HepG2 (cell line): ENCODE data around the gene PCGF3. TPM values are rescaled to one million over a fixed set of nuclear protein-coding genes. Genes with fewer than 3 reads are reported as not detected.
A peak's percentile ranks its signal among the peaks of the same experiment; 100 is the strongest.

ENCODE experiments used
- MAZ ChIP-seq, 2 experiments: sonication (generic) in 1 of 2; formaldehyde crosslinking in 1 of 2; IDR thresholded peaks; 2 replicates each; pipeline versions ENCODE4 v1.5.0 to v1.6.1; 2012 to 2020; ENCODE audit warnings: low read depth in 2 of 2, mild to moderate bottlenecking in 2 of 2, borderline replicate concordance in 1 of 2, improper control_type of control experiment in 1 of 2, low read length in 1 of 2, missing genetic modification reagents in 1 of 2, moderate library complexity in 1 of 2
- ZNF138 ChIP-seq: sonication (generic); formaldehyde crosslinking; IDR thresholded peaks from 2 replicates; pipeline ENCODE4 v1.5.0; 2020; ENCODE audit warnings: mild to moderate bottlenecking, low read depth, missing genetic modification reagents
- polyA plus RNA-seq, 8 experiments: library from polyadenylated mRNA; depleted of rRNA in 3 of 8; stranded (reverse) in 7 of 8; unstranded in 1 of 8; fragments of >200 nt; fragmentation: Illumina TruSeq in 4 of 8; extraction: Trizol in 4 of 8; gene quantifications; 2 replicates each; pipeline versions ENCODE4 v1.2.1 to v1.2.3, GENCODE V29; 2011 to 2016; ENCODE audit warnings: low read depth in 4 of 8, missing spikeins in 1 of 8, mixed read lengths in 1 of 8; ENCODE audit not compliant: insufficient read depth in 1 of 8
- total RNA-seq, 5 experiments: library from RNA; depleted of rRNA; stranded (reverse); fragments of >200 nt; fragmentation: Illumina TruSeq; extraction: Trizol; gene quantifications; 2 replicates each; pipeline ENCODE4 v1.2.3, GENCODE V29; 2016; ENCODE audit warnings: low read depth in 1 of 5
- TF ChIP-seq, protein P1 (sequence below): sonication (generic); formaldehyde crosslinking; IDR thresholded peaks from 2 replicates; pipeline ENCODE4 v1.5.0; 2020; ENCODE audit warnings: missing genetic modification reagents
- TF ChIP-seq, protein P2 (sequence below): sonication (generic); formaldehyde crosslinking; IDR thresholded peaks from 2 replicates; pipeline ENCODE4 v1.4.0; 2020; ENCODE audit warnings: mild to moderate bottlenecking, missing genetic modification reagents, borderline replicate concordance

Gene PCGF3
- total and polyA plus RNA-seq, 2 of the 13 experiments (the other 11 are each of a cell fraction or from before 2014, with no cell fraction given) = 28.6 to 66.2 TPM

DNA sequence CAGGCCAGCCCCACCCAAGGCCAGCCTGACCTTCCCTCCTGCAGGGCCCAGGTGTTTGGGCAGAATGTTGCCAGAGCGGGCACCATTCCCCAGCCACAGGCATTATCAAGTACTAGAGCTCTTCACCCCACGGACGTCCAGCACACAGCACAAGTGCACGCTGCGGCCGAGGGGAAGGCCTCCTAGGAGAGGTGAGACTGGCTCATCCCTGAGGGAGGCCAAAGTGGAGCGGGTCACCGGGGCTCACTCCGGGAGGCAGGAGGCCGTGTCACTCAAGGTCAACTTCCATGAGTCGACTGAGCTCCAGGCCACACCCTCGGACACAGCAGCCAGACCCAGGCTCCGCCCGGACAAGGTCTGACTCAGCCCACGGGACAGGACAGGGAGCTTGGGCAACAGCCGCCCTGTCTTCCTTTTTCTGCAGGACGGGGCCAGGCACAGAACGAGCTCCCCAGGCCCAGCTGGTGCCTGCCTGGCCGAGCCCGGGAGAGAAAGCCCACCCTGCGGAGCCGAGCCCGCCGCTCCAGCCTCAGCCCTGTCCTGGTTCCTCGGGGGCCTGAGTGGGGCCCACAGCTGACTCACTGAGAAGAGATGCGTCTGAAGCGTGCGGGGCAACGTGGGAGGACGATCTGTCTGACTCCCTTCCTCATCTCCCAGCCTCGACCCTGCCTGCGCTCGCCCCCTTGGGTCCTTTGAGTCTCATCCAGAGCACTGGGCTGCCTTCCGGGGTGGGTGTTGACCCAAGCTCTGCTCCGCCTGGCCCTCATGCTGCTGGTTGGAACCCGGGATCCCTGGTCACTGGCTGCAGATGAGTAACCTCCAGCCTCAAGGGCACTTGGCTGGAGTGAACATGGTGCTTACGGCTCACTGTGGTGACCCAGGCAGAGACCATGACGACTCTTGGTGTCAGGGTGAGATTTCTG lies 18.3 kb upstream of the PCGF3 start (continued):
- TF ChIP-seq, protein P1, sequence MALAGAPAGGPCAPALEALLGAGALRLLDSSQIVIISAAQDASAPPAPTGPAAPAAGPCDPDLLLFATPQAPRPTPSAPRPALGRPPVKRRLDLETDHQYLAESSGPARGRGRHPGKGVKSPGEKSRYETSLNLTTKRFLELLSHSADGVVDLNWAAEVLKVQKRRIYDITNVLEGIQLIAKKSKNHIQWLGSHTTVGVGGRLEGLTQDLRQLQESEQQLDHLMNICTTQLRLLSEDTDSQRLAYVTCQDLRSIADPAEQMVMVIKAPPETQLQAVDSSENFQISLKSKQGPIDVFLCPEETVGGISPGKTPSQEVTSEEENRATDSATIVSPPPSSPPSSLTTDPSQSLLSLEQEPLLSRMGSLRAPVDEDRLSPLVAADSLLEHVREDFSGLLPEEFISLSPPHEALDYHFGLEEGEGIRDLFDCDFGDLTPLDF (CRISPR knock-in tag) = no peak
- TF ChIP-seq MAZ (IDR thresholded peaks at IDR 0.05; ENCODE audit: borderline replicate concordance, low read depth, low read length) (no peak), MAZ (CRISPR knock-in tag; IDR thresholded peaks at IDR 0.05; ENCODE audit: low read depth) (0 out of 2 replicates have a peak, but pooled peaks have one; percentile 10), ZNF138 (no peak)
- TF ChIP-seq, protein P2, sequence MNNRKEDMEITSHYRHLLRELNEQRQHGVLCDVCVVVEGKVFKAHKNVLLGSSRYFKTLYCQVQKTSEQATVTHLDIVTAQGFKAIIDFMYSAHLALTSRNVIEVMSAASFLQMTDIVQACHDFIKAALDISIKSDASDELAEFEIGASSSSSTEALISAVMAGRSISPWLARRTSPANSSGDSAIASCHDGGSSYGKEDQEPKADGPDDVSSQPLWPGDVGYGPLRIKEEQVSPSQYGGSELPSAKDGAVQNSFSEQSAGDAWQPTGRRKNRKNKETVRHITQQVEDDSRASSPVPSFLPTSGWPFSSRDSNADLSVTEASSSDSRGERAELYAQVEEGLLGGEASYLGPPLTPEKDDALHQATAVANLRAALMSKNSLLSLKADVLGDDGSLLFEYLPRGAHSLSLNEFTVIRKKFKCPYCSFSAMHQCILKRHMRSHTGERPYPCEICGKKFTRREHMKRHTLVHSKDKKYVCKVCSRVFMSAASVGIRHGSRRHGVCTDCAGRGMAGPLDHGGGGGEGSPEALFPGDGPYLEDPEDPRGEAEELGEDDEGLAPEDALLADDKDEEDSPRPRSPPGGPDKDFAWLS (CRISPR knock-in tag) = 0 out of 2 replicates have a peak, but pooled peaks have one; percentile 24
